Retina (tissue), 1 donor: Measurements from ENCODE around the gene HSD3B7.
"Not testable (repeated sequence)": the region's sequence is repeated elsewhere in the genome, so short reads cannot be mapped to it uniquely, and the experiment has no call there.

Experiments used
- DNase-seq: peaks from one replicate; pipeline ENCODE4 v3.0.0-alpha.2; 2016

HSD3B7 gene

GRCh38 chr16:30984669-30985400 is at the start of gene HSD3B7:
Gene HSD3B7, plus strand, starts transcription at chr16:30985207. Its CDS starts 452 bp downstream, at chr16:30985659.
- peak; percentile 87 for DNase-seq

- no peak for DNase-seq
These were observed 47.3 kb upstream of the HSD3B7 start for GRCh38 chr16:30937692-30938091.

GRCh38 chr16:30939571-30939970 is 45.4 kb upstream of the HSD3B7 start:
- DNase-seq, result not testable (repeated sequence)

- peak; percentile 82 for DNase-seq
These were observed 43.2 kb upstream of the HSD3B7 start for GRCh38 chr16:30941600-30942425.

GRCh38 chr16:30942426-30942806 is 42.6 kb upstream of the HSD3B7 start:
- DNase-seq, result no peak

- DNase-seq, result no peak
These were observed 40.7 kb upstream of the HSD3B7 start for GRCh38 chr16:30944352-30944751.

GRCh38 chr16:30946671-30947540 is 38.1 kb upstream of the HSD3B7 start:
- DNase-seq, result no peak

GRCh38 chr16:30947541-30947858 is 37.5 kb upstream of the HSD3B7 start:
- DNase-seq, result no peak

GRCh38 chr16:30947859-30948666 is 36.9 kb upstream of the HSD3B7 start:
- DNase-seq, result peak; percentile 96

- DNase-seq, result peak; percentile 75
These were observed 36.0 kb upstream of the HSD3B7 start, which contains the start of gene ORAI3 for GRCh38 chr16:30948667-30949649. Gene ORAI3, plus strand, starts transcription at chr16:30949068. Its CDS starts 222 bp downstream, at chr16:30949290.

- peak; percentile 41 for DNase-seq
These were observed 35.1 kb upstream of the HSD3B7 start for GRCh38 chr16:30949650-30950515.

- no peak for DNase-seq
These were observed 34.4 kb upstream of the HSD3B7 start for GRCh38 chr16:30950516-30951065.

- no peak for DNase-seq
These were observed 33.8 kb upstream of the HSD3B7 start for GRCh38 chr16:30951193-30951592.

- DNase-seq, result no peak
These were observed 33.3 kb upstream of the HSD3B7 start for GRCh38 chr16:30951750-30952149.

- DNase-seq, result no peak
These were observed 31.9 kb upstream of the HSD3B7 start for GRCh38 chr16:30953111-30953510.

GRCh38 chr16:30953511-30954124 is 31.4 kb upstream of the HSD3B7 start:
- peak; percentile 81 for DNase-seq

GRCh38 chr16:30954993-30955392 is 30.0 kb upstream of the HSD3B7 start:
- no peak for DNase-seq

GRCh38 chr16:30956601-30957455 is 28.2 kb upstream of the HSD3B7 start:
- DNase-seq, result no peak
